ENCODE results near the gene IGFBP5.
A peak's percentile ranks its signal among the peaks of the same experiment; 100 is the strongest.

- peak in 1 of 3 donors; percentile 57 for TF ChIP-seq POLR2AphosphoS5 (IDR thresholded peaks at IDR 0.05)
- peak; percentile 93 to 99 (median 97) for TF ChIP-seq CTCF (IDR thresholded peaks at IDR 0.05)
- TF ChIP-seq POLR2A (IDR thresholded peaks at IDR 0.05), result no peak
Observed at GRCh38 chr2:216666461-216667233, 28.7 kb downstream of the IGFBP5 start.

Measured in breast epithelium (tissue), 3 donors.